ENCODE results near the gene TMEM165. TPM values are rescaled to one million over a fixed set of nuclear protein-coding genes. Genes with fewer than 3 reads are reported as not detected.

Gene TMEM165
- total RNA-seq, 2 experiments from 2014 or later = 77.7 to 78.2 TPM

GRCh38 chr4:55364691-55365344 is 30.9 kb upstream of the TMEM165 start:
- CTCF ChIA-PET = interaction anchor here (1.4 kb wide), 1 partner anchor 18 kb away, joined by 3 read pairs; no protein-coding TSS in a partner anchor
- POLR2A ChIA-PET = interaction anchor here (0.7 kb wide), 1 partner anchor 9 kb away, joined by 3 read pairs; no protein-coding TSS in a partner anchor

GRCh38 chr4:55365345-55365728 is 30.4 kb upstream of the TMEM165 start:
- POLR2A ChIA-PET = no interaction called here
- CTCF ChIA-PET = interaction anchor here (1.4 kb wide), 1 partner anchor 19 kb away, joined by 3 read pairs; no protein-coding TSS in a partner anchor

- ChIA-PET CTCF (interaction anchor here (1.4 kb wide), 1 partner anchor 21 kb away, joined by 4 read pairs; the partner anchor contains the start of gene SRD5A3), POLR2A (no interaction called here)
Measured at GRCh38 chr4:55366621-55367020, 29.1 kb upstream of the TMEM165 start.

- ChIA-PET POLR2A (no interaction called here), CTCF (interaction anchor here (1.4 kb wide), 1 partner anchor 21 kb away, joined by 4 read pairs; the partner anchor contains the start of gene SRD5A3)
Measured at GRCh38 chr4:55367084-55367722, 28.6 kb upstream of the TMEM165 start.

- CTCF ChIA-PET = no interaction called here
- POLR2A ChIA-PET = no interaction called here
Measured at GRCh38 chr4:55369968-55370367, 25.8 kb upstream of the TMEM165 start.

GRCh38 chr4:55372259-55372658 is 23.5 kb upstream of the TMEM165 start:
- POLR2A ChIA-PET = no interaction called here
- CTCF ChIA-PET = no interaction called here

- ChIA-PET POLR2A (interaction anchor here (0.5 kb wide), 1 partner anchor 9 kb away, joined by 3 read pairs; no protein-coding TSS in a partner anchor), CTCF (no interaction called here)
Measured at GRCh38 chr4:55373461-55373860, 22.3 kb upstream of the TMEM165 start.

- ChIA-PET CTCF (interaction anchor here (0.6 kb wide), 1 partner anchor 275 kb away, joined by 3 read pairs; no protein-coding TSS in a partner anchor), POLR2A (no interaction called here)
Measured at GRCh38 chr4:55376698-55377097, 19.1 kb upstream of the TMEM165 start.

- CTCF ChIA-PET = interaction anchor here (0.7 kb wide), 1 partner anchor 13 kb away, joined by 3 read pairs; no protein-coding TSS in a partner anchor
- POLR2A ChIA-PET = no interaction called here
Measured at GRCh38 chr4:55378617-55379467, 16.9 kb upstream of the TMEM165 start.

- ChIA-PET CTCF (no interaction called here), POLR2A (interaction anchor here (0.6 kb wide), 1 partner anchor 20 kb away, joined by 6 read pairs; no protein-coding TSS in a partner anchor)
Measured at GRCh38 chr4:55380576-55380975, 15.2 kb upstream of the TMEM165 start.

- ChIA-PET POLR2A (no interaction called here), CTCF (no interaction called here)
Measured at GRCh38 chr4:55381502-55381901, 14.3 kb upstream of the TMEM165 start.

- POLR2A ChIA-PET = no interaction called here
- CTCF ChIA-PET = no interaction called here
Measured at GRCh38 chr4:55382488-55383003, 13.2 kb upstream of the TMEM165 start.

GRCh38 chr4:55385201-55385649 is 10.5 kb upstream of the TMEM165 start:
- CTCF ChIA-PET = no interaction called here
- POLR2A ChIA-PET = no interaction called here

GRCh38 chr4:55386073-55386472 is 9.7 kb upstream of the TMEM165 start:
- ChIA-PET CTCF (no interaction called here), POLR2A (no interaction called here)

- CTCF ChIA-PET = interaction anchor here (1.0 kb wide), 1 partner anchor 8 kb away, joined by 3 read pairs; no protein-coding TSS in a partner anchor
- POLR2A ChIA-PET = no interaction called here
Measured at GRCh38 chr4:55386840-55387239, 8.9 kb upstream of the TMEM165 start.

- CTCF ChIA-PET = no interaction called here
- POLR2A ChIA-PET = interaction anchor here (0.6 kb wide), 1 partner anchor 1073 kb away, joined by 4 read pairs; no protein-coding TSS in a partner anchor
Measured at GRCh38 chr4:55393461-55394320, 2.1 kb upstream of the TMEM165 start.

- POLR2A ChIA-PET = interaction anchor here (0.6 to 2.6 kb wide), 5 partner anchors 36 to 1576 kb away, joined by 3 to 15 read pairs (median 5); partner anchors contain the start of genes CLOCK, EXOC1 and SRD5A3
Measured at GRCh38 chr4:55395218-55395528, 584 bp upstream of the TMEM165 start.

GRCh38 chr4:55396308-55397125 is 760 bp downstream of the TMEM165 start:
- ChIA-PET CTCF (interaction anchor here (0.6 to 1.9 kb wide), 4 partner anchors 30 to 238 kb away, joined by 3 to 5 read pairs (median 3); partner anchors contain the start of gene CLOCK), POLR2A (interaction anchor here (0.6 to 2.6 kb wide), 4 partner anchors 49 to 841 kb away, joined by 3 to 15 read pairs (median 6); partner anchors contain the start of genes CLOCK and SRD5A3)

More at GRCh38 chr4:55395218-55395528, 584 bp upstream of the TMEM165 start:
- CTCF ChIA-PET = interaction anchor here (0.6 to 1.9 kb wide), 8 partner anchors 8 to 554 kb away, joined by 3 to 5 read pairs (median 3); partner anchors contain the start of genes CEP135, CLOCK and SRD5A3
